PFSK-1 (cell line): ENCODE measurements around the gene TMEM176A. TPM values are rescaled to one million over a fixed set of nuclear protein-coding genes. Genes with fewer than 3 reads are reported as not detected.

Source experiments
- FOXP2 ChIP-seq: optimal IDR thresholded peaks from 2 replicates; pipeline ENCODE3; 2011; ENCODE audit warnings: borderline replicate concordance, control low read depth, inconsistent platforms; ENCODE audit not compliant: insufficient read depth; ENCODE audit errors: extremely low read length, extremely low read depth
- POLR2AphosphoS5 ChIP-seq: IDR thresholded peaks from 2 replicates; pipeline ENCODE4 v1.6.1; 2012; ENCODE audit warnings: low read depth, mild to moderate bottlenecking, control low read depth, low read length, moderate library complexity
- REST ChIP-seq, 2 experiments: IDR thresholded peaks; 2 replicates each; pipeline versions ENCODE4 v1.6.1 to v1.8.0; 2011 to 2012; ENCODE audit warnings: low read depth in 2 of 2, low read length in 2 of 2, control low read depth in 1 of 2, inconsistent platforms in 1 of 2, mild to moderate bottlenecking in 1 of 2, moderate library complexity in 1 of 2; ENCODE audit not compliant: insufficient read depth in 1 of 2
- SIN3A ChIP-seq: IDR thresholded peaks from 2 replicates; pipeline ENCODE4 v1.6.1; 2012; ENCODE audit warnings: mild to moderate bottlenecking, low read length, moderate library complexity, borderline replicate concordance; ENCODE audit not compliant: insufficient read depth
- TAF1 ChIP-seq: IDR thresholded peaks from 2 replicates; pipeline ENCODE4 v1.6.1; 2012; ENCODE audit warnings: low read length, control low read depth, borderline replicate concordance; ENCODE audit not compliant: insufficient read depth
- polyA plus RNA-seq: library from polyadenylated mRNA; unstranded; fragments of >200 nt; gene quantifications from one replicate; pipeline ENCODE4 v1.2.1, GENCODE V29; 2012; ENCODE audit warnings: low read depth, missing spikeins; ENCODE audit not compliant: insufficient read length

Gene TMEM176A, protein sequence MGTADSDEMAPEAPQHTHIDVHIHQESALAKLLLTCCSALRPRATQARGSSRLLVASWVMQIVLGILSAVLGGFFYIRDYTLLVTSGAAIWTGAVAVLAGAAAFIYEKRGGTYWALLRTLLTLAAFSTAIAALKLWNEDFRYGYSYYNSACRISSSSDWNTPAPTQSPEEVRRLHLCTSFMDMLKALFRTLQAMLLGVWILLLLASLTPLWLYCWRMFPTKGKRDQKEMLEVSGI
- polyA plus RNA-seq, result 1.1 TPM

GRCh38 chr7:150800581-150801241 is at the start of gene TMEM176A:
Gene TMEM176A (plus strand): TSS chr7:150800769. CDS start chr7:150801551, 782 bp downstream.
- no peak for TF ChIP-seq FOXP2
- no peak for TF ChIP-seq REST (IDR thresholded peaks at IDR 0.05; ENCODE audit: insufficient read depth in 1 of 2, low read depth in 2 of 2, low read length in 2 of 2)

DNA sequence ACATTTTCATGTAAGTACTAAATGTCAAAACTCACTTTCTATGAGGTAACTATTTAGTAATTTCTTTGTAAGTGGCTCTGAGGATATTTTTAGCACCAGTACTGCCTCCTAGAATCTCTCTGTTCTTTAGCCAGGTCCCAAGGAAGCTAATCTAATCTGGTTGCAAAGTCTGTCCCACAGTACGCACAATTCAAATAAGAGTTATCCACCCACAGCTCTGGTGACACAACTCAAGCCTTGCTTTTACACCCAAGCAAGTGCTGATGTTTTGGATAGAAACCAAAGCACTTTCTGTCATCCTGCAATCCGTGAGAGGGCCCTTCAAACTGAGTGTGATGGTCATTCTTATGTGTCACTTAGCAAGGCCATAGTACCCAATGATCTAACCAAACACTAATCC is 48.9 kb upstream of the TMEM176A start:
- TF ChIP-seq TAF1 (no peak), SIN3A (no peak), POLR2AphosphoS5 (no peak), REST (IDR thresholded peaks at IDR 0.05; ENCODE audit: insufficient read depth in 1 of 2, low read depth in 2 of 2, low read length in 2 of 2) (no peak), FOXP2 (no peak)

- no peak for TF ChIP-seq SIN3A
- no peak for TF ChIP-seq POLR2AphosphoS5
- TF ChIP-seq TAF1, result no peak
- TF ChIP-seq FOXP2, result no peak
- no peak for TF ChIP-seq REST (IDR thresholded peaks at IDR 0.05; ENCODE audit: insufficient read depth in 1 of 2, low read depth in 2 of 2, low read length in 2 of 2)
These were observed 47.3 kb upstream of the TMEM176A start for GRCh38 chr7:150753239-150753638.

DNA sequence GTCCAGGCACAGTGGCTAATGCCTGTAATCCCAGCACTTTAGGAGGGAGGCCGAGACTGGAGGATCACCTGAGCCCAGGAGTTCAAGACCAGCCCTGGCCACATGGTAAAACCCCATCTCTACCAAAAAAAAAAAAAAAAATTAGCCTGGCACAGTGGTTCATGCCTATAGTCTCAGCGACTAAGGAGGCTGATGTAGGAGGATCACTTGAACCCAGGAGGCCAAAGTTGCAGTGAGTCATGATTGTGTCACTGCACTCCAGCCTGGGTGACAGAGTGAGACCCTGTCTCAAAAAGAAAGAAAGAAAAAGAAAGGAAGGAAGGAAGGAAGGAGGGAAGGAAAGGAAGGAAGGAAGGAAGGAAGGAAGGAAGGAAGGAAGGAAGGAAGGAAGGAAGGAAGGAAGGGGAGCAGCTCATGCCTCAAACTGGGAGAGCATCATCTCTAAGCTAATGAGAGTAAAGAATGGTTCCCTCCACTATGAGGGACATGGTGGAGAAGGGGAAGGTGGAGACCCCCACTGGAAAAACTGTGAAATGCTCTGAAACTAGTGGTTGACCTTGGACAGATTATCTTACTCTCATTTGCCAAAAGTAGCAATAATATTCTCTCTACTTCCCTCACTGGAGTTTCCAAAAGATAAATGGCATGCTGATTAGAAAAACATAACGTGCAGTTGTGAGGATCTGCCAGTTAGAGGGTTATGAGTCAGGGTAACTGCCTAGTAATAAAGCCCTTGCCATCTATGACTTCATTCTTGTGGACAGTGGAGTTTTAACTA is 46.6 kb upstream of the TMEM176A start:
- TF ChIP-seq REST (IDR thresholded peaks at IDR 0.05; ENCODE audit: insufficient read depth in 1 of 2, low read depth in 2 of 2, low read length in 2 of 2) (no peak), FOXP2 (no peak), SIN3A (no peak), TAF1 (no peak)
